SU-DHL-6 (cell line): ENCODE data around the gene GPR65.

Source experiments
- H2AFZ ChIP-seq: fragments of 200-600 bp; sonication (generic); 2 replicates; pipeline ENCODE4 v1.6.1; 2014; ENCODE audit warnings: low read depth, mild to moderate bottlenecking, moderate library complexity, mixed read lengths, antibody characterized with exemption, low read length; ENCODE audit not compliant: severe bottlenecking
- H3F3A ChIP-seq: fragments of 200-600 bp; shearing (Covaris generic); 2 replicates; pipeline ENCODE4 v1.6.0; 2016; ENCODE audit warnings: antibody characterized with exemption, mild to moderate bottlenecking; ENCODE audit not compliant: insufficient read depth
- H3K27ac ChIP-seq: fragments of 200-600 bp; sonication (generic); 2 replicates; pipeline ENCODE4 v1.5.1; 2016; ENCODE audit warnings: low read depth, mild to moderate bottlenecking, low read length, moderate library complexity, mixed read lengths
- H3K27me3 ChIP-seq: fragments of 200-600 bp; sonication (generic), shearing (Covaris generic); 2 replicates; pipeline ENCODE4 v1.6.0; 2014; ENCODE audit warnings: mild to moderate bottlenecking, low read length
- H3K36me3 ChIP-seq: fragments of 200-600 bp; sonication (generic); 2 replicates; pipeline ENCODE4 v1.6.1; 2014; ENCODE audit warnings: mild to moderate bottlenecking, low read length, mixed read lengths
- H3K4me2 ChIP-seq: fragments of 300-600, 200-600 bp; shearing (Covaris generic), sonication (generic); 2 replicates; pipeline ENCODE4 v1.6.0; 2014; ENCODE audit warnings: low read length, low read depth, mild to moderate bottlenecking; ENCODE audit not compliant: poor library complexity, severe bottlenecking
- H3K4me3 ChIP-seq: fragments of 200-600 bp; sonication (generic); 2 replicates; pipeline ENCODE4 v1.5.1; 2014; ENCODE audit warnings: antibody characterized with exemption, low read length, mild to moderate bottlenecking, mixed read lengths; ENCODE audit not compliant: insufficient read depth, poor library complexity, severe bottlenecking
- H3K79me2 ChIP-seq: fragments of 200-600 bp; sonication (generic); 2 replicates; pipeline ENCODE4 v1.6.1; 2014; ENCODE audit warnings: mild to moderate bottlenecking, low read length, moderate library complexity; ENCODE audit not compliant: insufficient read depth
- H3K9ac ChIP-seq: fragments of 200-600 bp; sonication (generic); 2 replicates; pipeline ENCODE4 v1.7.0; 2014; ENCODE audit warnings: mild to moderate bottlenecking, low read length
- H3K9me2 ChIP-seq: fragments of 200-600 bp; sonication (generic); replicated peaks from 2 replicates; pipeline ENCODE4 v1.6.1; 2014; ENCODE audit warnings: low read length; ENCODE audit not compliant: insufficient read depth
- H3K9me3 ChIP-seq: fragments of 200-600 bp; sonication (generic); 2 replicates; pipeline ENCODE4 v1.6.1; 2014; ENCODE audit warnings: low read length, mixed read lengths; ENCODE audit not compliant: insufficient read depth
- H4K20me1 ChIP-seq: fragments of 200-600 bp; sonication (generic); 2 replicates; pipeline ENCODE4 v1.6.1; 2014; ENCODE audit warnings: low read depth, mild to moderate bottlenecking, antibody characterized with exemption, low read length, moderate library complexity, mixed read lengths
- EZH2phosphoT487 ChIP-seq: fragments of 200-600 bp; sonication (generic), shearing (Covaris generic); conservative IDR thresholded peaks from 2 replicates; pipeline ENCODE4 v1.6.1; 2018; ENCODE audit warnings: mild to moderate bottlenecking, antibody characterized with exemption, low read length, moderate library complexity, mixed read lengths
- TF ChIP-seq, protein P1 (sequence below): fragments of 200-600 bp; sonication (generic); IDR thresholded peaks from one replicate; pipeline ENCODE4 v1.5.1; 2017; ENCODE audit warnings: antibody characterized with exemption, mild to moderate bottlenecking, low read length, moderate library complexity; ENCODE audit not compliant: insufficient read depth, poor library complexity, severe bottlenecking

The GPR65 gene

DNA sequence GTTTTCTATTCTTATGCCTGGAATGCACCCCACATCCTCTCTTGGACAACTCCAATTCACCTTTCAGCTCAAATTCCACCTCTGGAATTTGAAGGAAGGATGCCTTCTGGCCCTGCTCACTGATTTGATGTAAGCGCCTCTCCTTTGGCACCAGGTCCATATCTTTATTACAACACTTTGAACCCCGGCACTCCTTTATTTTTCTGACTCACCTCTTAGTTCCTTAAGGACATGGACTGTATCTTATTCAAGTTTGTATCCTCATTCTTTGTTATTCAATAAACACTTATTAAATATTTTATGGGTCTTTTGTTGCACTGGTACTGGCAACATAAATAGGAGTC is 15.0 kb upstream of the GPR65 start:
- Histone ChIP-seq H3K4me2 (no peak overlapping the region), H3K9me2 (no peaks in the 10 kb centered on the region), H3K9me3 (no peaks in the 10 kb centered on the region), H3K9ac (no peak overlapping the region), H3K27ac (no peak overlapping the region), H3F3A (no peaks in the 10 kb centered on the region), H2AFZ (no peak overlapping the region), H4K20me1 (no peaks in the 10 kb centered on the region), H3K36me3 (no peaks in the 10 kb centered on the region), H3K27me3 (no peaks in the 10 kb centered on the region), H3K4me3 (no peak overlapping the region), H3K79me2 (no peaks in the 10 kb centered on the region)
- no peak for TF ChIP-seq EZH2phosphoT487
- TF ChIP-seq, protein P1, sequence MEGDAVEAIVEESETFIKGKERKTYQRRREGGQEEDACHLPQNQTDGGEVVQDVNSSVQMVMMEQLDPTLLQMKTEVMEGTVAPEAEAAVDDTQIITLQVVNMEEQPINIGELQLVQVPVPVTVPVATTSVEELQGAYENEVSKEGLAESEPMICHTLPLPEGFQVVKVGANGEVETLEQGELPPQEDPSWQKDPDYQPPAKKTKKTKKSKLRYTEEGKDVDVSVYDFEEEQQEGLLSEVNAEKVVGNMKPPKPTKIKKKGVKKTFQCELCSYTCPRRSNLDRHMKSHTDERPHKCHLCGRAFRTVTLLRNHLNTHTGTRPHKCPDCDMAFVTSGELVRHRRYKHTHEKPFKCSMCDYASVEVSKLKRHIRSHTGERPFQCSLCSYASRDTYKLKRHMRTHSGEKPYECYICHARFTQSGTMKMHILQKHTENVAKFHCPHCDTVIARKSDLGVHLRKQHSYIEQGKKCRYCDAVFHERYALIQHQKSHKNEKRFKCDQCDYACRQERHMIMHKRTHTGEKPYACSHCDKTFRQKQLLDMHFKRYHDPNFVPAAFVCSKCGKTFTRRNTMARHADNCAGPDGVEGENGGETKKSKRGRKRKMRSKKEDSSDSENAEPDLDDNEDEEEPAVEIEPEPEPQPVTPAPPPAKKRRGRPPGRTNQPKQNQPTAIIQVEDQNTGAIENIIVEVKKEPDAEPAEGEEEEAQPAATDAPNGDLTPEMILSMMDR, result no peak

DNA sequence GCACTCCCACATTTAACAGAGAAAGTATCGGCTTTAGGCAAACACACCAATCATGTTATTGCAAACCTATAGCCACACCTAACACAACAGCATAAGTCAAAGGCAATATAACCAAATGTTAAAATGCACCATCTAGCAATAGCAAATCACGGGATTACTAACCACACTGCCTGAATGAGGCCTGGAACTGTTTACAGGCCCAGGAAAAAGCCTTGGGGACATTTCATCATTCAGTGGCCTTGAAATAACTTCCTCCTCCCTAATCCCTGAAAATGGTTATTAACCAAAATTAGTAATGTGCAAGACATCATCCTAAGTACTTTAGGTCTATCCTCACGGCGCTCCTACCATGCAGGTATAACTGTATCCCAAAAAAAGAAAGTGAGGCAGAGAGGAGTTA is 14.3 kb upstream of the GPR65 start:
- H3K27ac ChIP-seq, result no peak overlapping the region
- TF ChIP-seq, protein P1, result no peak
- TF ChIP-seq EZH2phosphoT487, result no peak
- no peaks in the 10 kb centered on the region for H3K36me3 ChIP-seq
- no peak overlapping the region for H3K9ac ChIP-seq
- H3K9me2 ChIP-seq, result no peaks in the 10 kb centered on the region
- H3F3A ChIP-seq, result no peaks in the 10 kb centered on the region
- H3K4me3 ChIP-seq, result no peak overlapping the region
- H3K79me2 ChIP-seq, result no peaks in the 10 kb centered on the region
- no peak overlapping the region for H3K4me2 ChIP-seq
- H4K20me1 ChIP-seq, result no peaks in the 10 kb centered on the region
- H3K27me3 ChIP-seq, result no peaks in the 10 kb centered on the region
- H3K9me3 ChIP-seq, result no peaks in the 10 kb centered on the region
- no peak overlapping the region for H2AFZ ChIP-seq

DNA sequence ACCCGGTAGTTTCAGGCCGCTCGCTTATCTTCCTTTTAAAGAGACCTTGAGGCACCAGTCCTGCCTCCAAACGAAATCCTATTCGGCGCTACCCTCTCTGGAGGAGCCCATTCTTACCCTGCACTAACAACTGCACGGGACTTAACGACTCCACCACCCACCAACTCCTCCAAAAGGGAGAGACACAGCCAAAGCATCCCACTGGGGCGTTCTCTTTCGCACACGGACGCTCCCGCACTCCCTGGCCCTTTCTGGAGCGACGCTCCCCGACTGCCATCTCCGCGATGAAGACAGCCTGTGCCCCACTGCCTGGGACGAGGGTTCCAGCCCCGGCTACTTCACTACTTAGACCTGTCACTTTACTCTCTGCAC is 12.6 kb upstream of the GPR65 start:
- Histone ChIP-seq H4K20me1 (no peaks in the 10 kb centered on the region), H3K9me3 (no peaks in the 10 kb centered on the region), H3K27ac (no peak overlapping the region), H3K27me3 (no peaks in the 10 kb centered on the region), H3F3A (no peaks in the 10 kb centered on the region), H3K36me3 (no peaks in the 10 kb centered on the region), H3K4me3 (peak overlapping the region; percentile 52), H3K79me2 (no peaks in the 10 kb centered on the region), H3K9ac (peak overlapping the region; percentile 53), H2AFZ (peak overlapping the region; percentile 98), H3K4me2 (peak overlapping the region; percentile 70), H3K9me2 (no peaks in the 10 kb centered on the region)
- no peak for TF ChIP-seq EZH2phosphoT487
- TF ChIP-seq, protein P1, result no peak
